Measurements from ENCODE around the gene IGF2R. TPM values are rescaled to one million over a fixed set of nuclear protein-coding genes. Genes with fewer than 3 reads are reported as not detected.
"Not testable (repeated sequence)": the region's sequence is repeated elsewhere in the genome, so short reads cannot be mapped to it uniquely, and the experiment has no call there.

The IGF2R gene
- total RNA-seq, 4 donors from 2014 or later, result 60.0 to 93.4 (median 71.7) TPM

DNA sequence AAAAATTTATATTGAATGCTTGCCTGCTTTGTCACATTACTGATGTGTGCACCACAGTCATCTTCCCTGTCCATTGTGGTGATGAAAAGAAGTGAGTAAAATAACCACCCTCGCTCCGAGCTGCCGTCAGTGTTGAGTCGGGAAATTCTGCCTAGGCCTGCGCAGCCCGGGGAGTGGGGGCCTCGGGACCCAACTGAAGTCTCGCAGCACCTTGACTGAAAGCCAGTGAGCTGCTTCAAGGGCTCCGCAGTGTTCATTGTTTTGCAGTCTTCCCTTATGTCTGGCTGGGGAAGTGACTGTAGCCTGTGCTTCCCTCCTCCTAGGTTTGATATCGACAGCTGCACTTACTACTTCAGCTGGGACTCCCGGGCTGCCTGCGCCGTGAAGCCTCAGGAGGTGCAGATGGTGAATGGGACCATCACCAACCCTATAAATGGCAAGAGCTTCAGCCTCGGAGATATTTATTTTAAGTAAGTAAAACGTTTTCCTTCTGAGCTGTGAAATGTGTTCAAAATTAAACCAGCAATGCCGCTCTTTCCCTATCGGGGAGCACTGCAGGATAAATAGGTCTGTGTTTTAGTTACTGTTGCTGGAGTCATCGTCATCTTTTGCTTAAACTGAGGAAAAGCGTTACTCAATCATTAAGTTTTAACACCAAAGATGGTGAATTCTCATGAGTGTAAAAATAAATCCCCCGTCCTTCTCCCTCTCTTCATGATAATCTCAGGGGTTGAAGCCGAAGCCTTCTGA, 120.1 kb downstream of the IGF2R start:
- no peak overlapping the region for H3K4me3 ChIP-seq (ENCODE audit: low read depth, poor library complexity, severe bottlenecking)
- TF ChIP-seq, protein P1, sequence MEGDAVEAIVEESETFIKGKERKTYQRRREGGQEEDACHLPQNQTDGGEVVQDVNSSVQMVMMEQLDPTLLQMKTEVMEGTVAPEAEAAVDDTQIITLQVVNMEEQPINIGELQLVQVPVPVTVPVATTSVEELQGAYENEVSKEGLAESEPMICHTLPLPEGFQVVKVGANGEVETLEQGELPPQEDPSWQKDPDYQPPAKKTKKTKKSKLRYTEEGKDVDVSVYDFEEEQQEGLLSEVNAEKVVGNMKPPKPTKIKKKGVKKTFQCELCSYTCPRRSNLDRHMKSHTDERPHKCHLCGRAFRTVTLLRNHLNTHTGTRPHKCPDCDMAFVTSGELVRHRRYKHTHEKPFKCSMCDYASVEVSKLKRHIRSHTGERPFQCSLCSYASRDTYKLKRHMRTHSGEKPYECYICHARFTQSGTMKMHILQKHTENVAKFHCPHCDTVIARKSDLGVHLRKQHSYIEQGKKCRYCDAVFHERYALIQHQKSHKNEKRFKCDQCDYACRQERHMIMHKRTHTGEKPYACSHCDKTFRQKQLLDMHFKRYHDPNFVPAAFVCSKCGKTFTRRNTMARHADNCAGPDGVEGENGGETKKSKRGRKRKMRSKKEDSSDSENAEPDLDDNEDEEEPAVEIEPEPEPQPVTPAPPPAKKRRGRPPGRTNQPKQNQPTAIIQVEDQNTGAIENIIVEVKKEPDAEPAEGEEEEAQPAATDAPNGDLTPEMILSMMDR (IDR thresholded peaks at IDR 0.05), result no peak
- no peak for TF ChIP-seq POLR2A (IDR thresholded peaks at IDR 0.05)
- 67 to 70% methylated on average over 21 of the region's 21 CpGs for WGBS, 2 donors
- intact Hi-C loops (cut with DNase I; ENCODE audit: low total_unique reads), result no loop called here
- DNase-seq (ENCODE audit: low spot score in 2 of 2), result no peak

DNA sequence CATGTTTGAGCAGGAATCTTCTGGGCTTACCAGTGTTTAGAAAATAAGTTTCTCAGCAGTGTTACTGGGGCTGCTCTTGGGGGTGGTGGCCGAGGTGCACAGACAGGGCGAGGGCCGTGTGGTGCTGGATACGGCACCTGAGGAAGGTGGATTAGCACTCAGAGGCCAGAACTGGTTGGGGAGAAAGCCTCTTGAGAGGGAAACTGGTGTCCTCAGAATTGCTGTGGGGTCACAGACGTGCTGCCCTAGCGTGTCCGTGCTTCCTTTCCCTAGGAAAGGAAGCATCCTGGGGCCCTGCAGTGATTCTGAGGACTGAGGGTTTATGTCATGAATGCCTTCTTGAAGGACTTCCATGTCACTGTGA, 120.6 kb downstream of the IGF2R start:
- TF ChIP-seq POLR2A (IDR thresholded peaks at IDR 0.05), result no peak
- TF ChIP-seq, protein P1 (IDR thresholded peaks at IDR 0.05), result no peak
- 92 to 97% methylated on average over 7 of the region's 7 CpGs for whole genome bisulfite sequencing, 2 donors
- DNase-seq (ENCODE audit: low spot score in 2 of 2), result no peak
- no peak overlapping the region for H3K4me3 ChIP-seq (ENCODE audit: low read depth, poor library complexity, severe bottlenecking)
- intact Hi-C loops (cut with DNase I; ENCODE audit: low total_unique reads), result no loop called here

DNA sequence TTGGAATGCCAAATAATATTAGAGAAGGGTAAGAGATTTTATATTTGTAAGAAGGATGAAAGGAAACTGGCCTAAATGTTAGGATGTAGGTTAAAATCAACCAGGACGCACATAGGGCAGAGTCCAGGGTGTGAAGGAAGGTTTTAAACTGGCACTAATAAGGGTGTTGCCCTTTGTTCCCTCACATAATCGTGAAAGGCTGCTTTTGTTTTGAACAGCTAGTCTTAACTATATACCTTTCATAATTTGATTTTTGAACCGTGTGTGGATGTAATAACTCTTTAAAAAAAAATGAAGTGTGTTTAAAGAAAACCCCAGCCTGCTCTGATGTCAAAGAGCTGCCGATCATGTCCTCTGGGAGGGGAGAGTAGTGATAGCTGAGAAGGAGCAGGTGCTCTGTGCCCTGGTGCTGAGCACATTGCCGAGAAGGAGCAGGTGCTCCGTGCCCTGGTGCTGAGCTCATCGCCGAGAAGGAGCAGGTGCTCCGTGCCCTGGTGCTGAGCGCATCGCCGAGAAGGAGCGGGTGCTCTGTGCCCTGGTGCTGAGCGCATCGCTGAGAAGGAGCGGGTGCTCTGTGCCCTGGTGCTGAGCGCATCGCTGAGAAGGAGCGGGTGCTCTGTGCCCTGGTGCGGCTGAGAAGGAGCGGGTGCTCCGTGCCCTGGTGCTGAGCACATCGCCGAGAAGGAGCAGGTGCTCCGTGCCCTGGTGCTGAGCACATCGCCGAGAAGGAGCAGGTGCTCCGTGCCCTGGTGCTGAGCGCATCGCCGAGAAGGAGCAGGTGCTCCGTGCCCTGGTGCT, 121.8 kb downstream of the IGF2R start:
- DNase-seq (ENCODE audit: low spot score in 2 of 2); intact Hi-C loops (cut with DNase I; ENCODE audit: low total_unique reads); H3K4me3 ChIP-seq (ENCODE audit: low read depth, poor library complexity, severe bottlenecking): not testable (repeated sequence)
- 94 to 96% methylated on average over 23 to 27 of the region's 32 CpGs for WGBS, 2 donors

DNA sequence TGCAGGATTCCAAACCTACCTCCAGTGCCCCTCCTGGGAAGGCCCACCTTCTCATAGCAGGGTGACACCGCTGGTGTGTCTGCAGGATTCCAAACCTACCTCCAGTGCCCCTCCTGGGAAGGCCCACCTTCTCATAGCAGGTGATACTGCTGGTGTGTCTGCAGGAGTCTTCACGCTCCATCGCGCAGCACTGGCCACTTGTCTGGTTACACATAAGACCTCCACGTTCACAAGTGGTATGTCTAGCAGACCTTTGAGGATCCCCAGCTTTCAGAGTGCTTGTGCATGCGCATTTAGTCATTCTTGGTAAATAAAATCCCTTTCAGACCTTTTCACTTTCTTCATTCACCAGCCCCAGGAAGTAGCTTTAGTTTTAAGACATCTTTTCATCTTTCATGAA, 123.3 kb downstream of the IGF2R start:
- H3K4me3 ChIP-seq (ENCODE audit: low read depth, poor library complexity, severe bottlenecking); DNase-seq (ENCODE audit: low spot score in 2 of 2); intact Hi-C loops (cut with DNase I; ENCODE audit: low total_unique reads): not testable (repeated sequence)
- 96 to 97% methylated on average over 6 of the region's 6 CpGs for WGBS, 2 donors

DNA sequence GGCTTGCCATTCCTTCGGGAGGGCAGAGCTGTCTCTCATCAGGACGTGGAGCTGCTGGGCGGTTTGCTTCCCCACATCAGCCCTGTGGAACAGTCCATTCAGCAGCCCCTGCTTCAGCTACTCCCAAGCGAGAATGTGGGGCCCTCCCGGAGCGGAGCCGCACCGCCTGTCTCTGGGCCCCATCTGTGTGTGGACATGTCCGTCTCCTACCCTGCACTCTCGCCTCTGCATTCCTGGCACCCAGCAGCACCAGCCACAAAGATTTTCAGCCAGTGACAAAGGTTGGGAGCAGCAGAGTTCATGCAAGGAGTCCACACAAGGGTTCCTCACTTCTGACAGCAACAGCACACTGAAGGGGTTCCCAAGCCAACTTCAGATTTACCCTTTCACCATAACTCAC, 123.7 kb downstream of the IGF2R start:
- intact Hi-C loops (cut with DNase I; ENCODE audit: low total_unique reads), result no loop called here
- no peak overlapping the region for H3K4me3 ChIP-seq (ENCODE audit: low read depth, poor library complexity, severe bottlenecking)
- DNase-seq (ENCODE audit: low spot score in 2 of 2), result no peak
- WGBS, 2 donors, result 83 to 92% methylated on average over 10 of the region's 10 CpGs
- TF ChIP-seq POLR2A (IDR thresholded peaks at IDR 0.05), result no peak

DNA sequence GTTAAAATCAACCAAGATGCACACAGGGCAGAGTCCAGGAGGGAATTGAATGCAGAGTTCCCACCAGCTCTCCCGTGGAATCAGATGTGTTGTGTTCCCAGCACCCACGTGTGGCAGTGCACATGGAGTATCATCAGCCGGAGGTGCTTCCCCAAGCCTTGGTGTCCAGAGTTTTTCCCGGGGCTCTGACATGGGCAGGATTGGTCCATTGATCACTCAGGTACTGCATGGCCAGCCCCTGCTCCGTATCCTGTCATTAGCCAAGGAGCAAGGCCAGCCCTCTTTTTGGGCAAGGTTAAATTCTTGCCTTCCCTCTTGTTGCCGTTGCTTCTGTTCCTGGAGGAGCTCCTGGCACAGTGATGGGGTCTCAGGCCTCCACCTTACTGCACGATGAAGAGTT, 124.2 kb downstream of the IGF2R start:
- TF ChIP-seq, protein P1 (IDR thresholded peaks at IDR 0.05), result no peak
- no peak for TF ChIP-seq POLR2A (IDR thresholded peaks at IDR 0.05)
- WGBS, 2 donors, result 83 to 88% methylated on average over 7 of the region's 7 CpGs

DNA sequence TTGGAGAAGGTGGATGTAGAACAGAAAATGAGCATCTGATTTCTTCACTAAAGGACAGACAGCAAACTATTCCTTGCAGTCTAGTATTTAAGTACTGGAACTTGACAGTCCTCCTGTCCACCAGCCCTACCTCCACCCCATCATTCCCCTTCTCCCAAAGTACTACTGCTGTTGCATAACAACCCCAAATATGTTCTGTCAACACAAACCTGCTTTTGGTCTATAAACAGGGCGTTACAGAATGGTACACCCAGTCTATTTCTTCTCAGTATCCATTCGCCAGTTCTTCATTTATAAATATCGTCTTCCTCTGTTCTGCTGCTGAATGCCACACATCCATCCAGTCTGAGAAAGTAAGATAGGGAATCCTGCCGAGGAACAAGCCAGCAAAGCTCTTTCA, 125.1 kb downstream of the IGF2R start:
- 91 to 94% methylated on average over 4 of the region's 4 CpGs for WGBS, 2 donors
- intact Hi-C loops (cut with DNase I; ENCODE audit: low total_unique reads), result no loop called here

More for the DNA sequence above, 124.2 kb downstream of the IGF2R start:
- intact Hi-C loops (cut with DNase I; ENCODE audit: low total_unique reads), result no loop called here
- H3K4me3 ChIP-seq (ENCODE audit: low read depth, poor library complexity, severe bottlenecking), result no peak overlapping the region
- DNase-seq (ENCODE audit: low spot score in 2 of 2), result no peak

More for the DNA sequence above, 125.1 kb downstream of the IGF2R start:
- no peak overlapping the region for H3K4me3 ChIP-seq (ENCODE audit: low read depth, poor library complexity, severe bottlenecking)
- no peak for DNase-seq (ENCODE audit: low spot score in 2 of 2)
- TF ChIP-seq, protein P1 (IDR thresholded peaks at IDR 0.05), result no peak

Data from lower leg skin (tissue), 4 donors.